HCT116 (cell line): Measurements from ENCODE around the gene NUB1. TPM values are rescaled to one million over a fixed set of nuclear protein-coding genes. Genes with fewer than 3 reads are reported as not detected.

Experiments used
- ATAC-seq: fragments of 200-7000 bp; cut with Tn5 transposase; 2 replicates; pipeline ENCODE4 v1.9.1; 2020; ENCODE audit warnings: mild to moderate bottlenecking, moderate library complexity
- BruUV-seq: library from RNA; stranded (reverse); fragments of 400-500 nt; replicated peaks from 2 replicates; lab custom pipeline; 2021; lab: Mats Ljungman, UMichigan
- CTCF ChIA-PET: fragments of 300-600 bp; sonication (Branson Sonifier 250); formaldehyde crosslinking; loops from one replicate; lab custom pipeline; 2021; ENCODE audit warnings: antibody characterized with exemption; lab: Charles Lee
- POLR2A ChIA-PET: fragments of 300-600, 350-600 bp; sonication (Branson Sonifier 250); formaldehyde crosslinking; loops from one replicate; lab custom pipeline; 2021; ENCODE audit warnings: antibody characterized with exemption; lab: Charles Lee
- RAD21 ChIA-PET, 2 experiments: fragments of 300-600 bp; sonication (Branson Sonifier 250); formaldehyde crosslinking; loops; one replicate each; lab custom pipeline; 2023; ENCODE audit warnings: low total read pairs in 2 of 2; ENCODE audit not compliant: uncharacterized antibody in 2 of 2, unreplicated experiment in 2 of 2, low non-redundant PET in 1 of 2; lab: Charles Lee
- DNase-seq: peaks from one replicate; pipeline ENCODE4 v3.0.0-alpha.2; 2010; ENCODE audit warnings: low read depth, low spot score
- H2AFZ ChIP-seq: fragments of 200-600 bp; shearing (Covaris generic), sonication (generic); 2 replicates; pipeline ENCODE4 v1.6.1; 2017; ENCODE audit warnings: low read depth, mixed run types, mixed read lengths, antibody characterized with exemption, low read length; ENCODE audit not compliant: poor library complexity, severe bottlenecking
- H3K27ac ChIP-seq: 2 replicates; pipeline ENCODE4 v1.5.1; 2012; ENCODE audit warnings: low read depth, low read length
- H3K27me3 ChIP-seq: fragments of 200-600 bp; sonication (generic); 2 replicates; pipeline ENCODE4 v1.6.1; 2016; ENCODE audit warnings: mixed run types, low read length, mixed read lengths; ENCODE audit not compliant: insufficient read depth
- H3K36me3 ChIP-seq, 2 experiments: fragments of 200-500 bp in 1 of 2; fragments of 200-600 bp in 1 of 2; sonication (Bioruptor generic) in 1 of 2; sonication (generic) in 1 of 2; 2 replicates each; pipeline versions ENCODE4 v1.5.1 to v1.6.1; 2014 to 2016; ENCODE audit warnings: low read length in 2 of 2, inconsistent platforms in 1 of 2, mixed read lengths in 1 of 2, mixed run types in 1 of 2; ENCODE audit not compliant: insufficient read depth in 2 of 2, control insufficient read depth in 1 of 2
- H3K4me1 ChIP-seq, 2 experiments: fragments of 200-600 bp in 1 of 2; sonication (generic) in 1 of 2; 2 replicates each; pipeline versions ENCODE4 v1.5.1 to v1.6.1; 2012 to 2017; ENCODE audit warnings: low read length in 2 of 2, inconsistent platforms in 1 of 2, mild to moderate bottlenecking in 1 of 2, mixed read lengths in 1 of 2, mixed run types in 1 of 2, moderate library complexity in 1 of 2; ENCODE audit not compliant: insufficient read depth in 2 of 2, control insufficient read depth in 1 of 2
- H3K4me2 ChIP-seq: fragments of 200-600 bp; sonication (generic); 2 replicates; pipeline ENCODE4 v1.6.1; 2017; ENCODE audit warnings: mixed run types, low read length, mixed read lengths
- H3K4me3 ChIP-seq, 2 experiments: fragments of 200-600 bp in 1 of 2; sonication (generic) in 1 of 2; replicated peaks in 1 of 2; 2 replicates each; pipeline ENCODE4 v1.5.1; 2011 to 2016; ENCODE audit warnings: low read length in 2 of 2, control low read depth in 1 of 2, low read depth in 1 of 2, mild to moderate bottlenecking in 1 of 2, mixed read lengths in 1 of 2, mixed run types in 1 of 2
- H3K79me2 ChIP-seq: fragments of 200-600 bp; sonication (generic); 2 replicates; pipeline ENCODE4 v1.6.1; 2017; ENCODE audit warnings: mild to moderate bottlenecking, mixed run types, low read length, moderate library complexity, mixed read lengths; ENCODE audit not compliant: insufficient read depth
- H3K9ac ChIP-seq: fragments of 200-600 bp; sonication (generic); 2 replicates; pipeline ENCODE4 v1.6.1; 2016; ENCODE audit warnings: low read length, mixed read lengths
- H3K9me2 ChIP-seq: fragments of 200-600 bp; sonication (generic), shearing (Covaris generic); 2 replicates; pipeline ENCODE4 v1.6.1; 2017; ENCODE audit warnings: mixed run types, mild to moderate bottlenecking, moderate library complexity; ENCODE audit not compliant: insufficient read depth
- H3K9me3 ChIP-seq, 2 experiments: fragments of 200-500 bp in 1 of 2; fragments of 200-600 bp in 1 of 2; sonication (Bioruptor generic) in 1 of 2; sonication (generic) in 1 of 2; 2 replicates each; pipeline ENCODE4 v1.6.1; 2014 to 2017; ENCODE audit warnings: low read length in 2 of 2, mixed read lengths in 2 of 2, inconsistent platforms in 1 of 2, low read depth in 1 of 2, mild to moderate bottlenecking in 1 of 2, mixed run types in 1 of 2, moderate library complexity in 1 of 2; ENCODE audit not compliant: control insufficient read depth in 1 of 2, insufficient read depth in 1 of 2
- H4K20me1 ChIP-seq: fragments of 200-600 bp; sonication (generic), shearing (Covaris generic); 2 replicates; pipeline ENCODE4 v1.6.1; 2017; ENCODE audit warnings: mixed run types, mild to moderate bottlenecking, moderate library complexity; ENCODE audit not compliant: insufficient read depth
- ELF1 ChIP-seq: IDR thresholded peaks from 2 replicates; pipeline ENCODE4 v1.6.1; 2012; ENCODE audit warnings: low read depth, borderline replicate concordance
- EZH2 ChIP-seq: fragments of 200-600 bp; sonication (generic); IDR thresholded peaks from 2 replicates; pipeline ENCODE4 v1.6.1; 2017; ENCODE audit warnings: antibody characterized with exemption, mixed run types
- FOSL1 ChIP-seq: IDR thresholded peaks from 2 replicates; pipeline ENCODE4 v1.6.1; 2012; ENCODE audit warnings: low read depth
- MAX ChIP-seq: IDR thresholded peaks from 2 replicates; pipeline ENCODE4 v1.6.1; 2012
- POLR2A ChIP-seq: IDR thresholded peaks from 2 replicates; pipeline ENCODE4 v1.7.0; 2011; ENCODE audit warnings: borderline replicate concordance; ENCODE audit not compliant: insufficient read depth, insufficient read length; ENCODE audit errors: extremely low read depth
- RAD21 ChIP-seq: IDR thresholded peaks from 2 replicates; pipeline ENCODE4 v1.6.1; 2012; ENCODE audit warnings: low read depth, mild to moderate bottlenecking
- SIN3A ChIP-seq: IDR thresholded peaks from 2 replicates; pipeline ENCODE4 v1.6.1; 2012; ENCODE audit warnings: low read depth
- SP1 ChIP-seq: IDR thresholded peaks from 2 replicates; pipeline ENCODE4 v1.6.1; 2012; ENCODE audit warnings: low read depth
- YY1 ChIP-seq: IDR thresholded peaks from 2 replicates; pipeline ENCODE4 v1.6.1; 2011; ENCODE audit warnings: low read length, low read depth, moderate library complexity, mild to moderate bottlenecking; ENCODE audit not compliant: insufficient replicate concordance; ENCODE audit errors: extremely low read depth
- ZNF274 ChIP-seq: fragments of 200-500 bp; sonication (Bioruptor generic); IDR thresholded peaks from 2 replicates; pipeline ENCODE4 v1.6.1; 2014; ENCODE audit warnings: mild to moderate bottlenecking, low read depth, low read length, inconsistent platforms
- intact Hi-C: fragments of 100-400 bp; cut with micrococcal nuclease; formaldehyde crosslinking; loops from 2 replicates; pipeline ENCODE4 v1.10.0; 2022
- total RNA-seq: library from RNA; stranded (reverse); gene quantifications from one replicate; pipeline ENCODE4 v1.2.1, GENCODE V29; 2021; ENCODE audit not compliant: unreplicated experiment
- TF ChIP-seq, protein P1 (sequence below): IDR thresholded peaks from 2 replicates; pipeline ENCODE4 v1.6.1; 2011; ENCODE audit warnings: mild to moderate bottlenecking, low read length, moderate library complexity; ENCODE audit not compliant: insufficient replicate concordance; ENCODE audit errors: extremely low read depth

NUB1 gene
- total RNA-seq, 1 experiment from 2014 or later = 44.0 TPM

- H3K79me2 ChIP-seq = no peaks in the 10 kb centered on the region
- H3K4me1 ChIP-seq = no peaks in the 10 kb centered on the region
- no peak for TF ChIP-seq MAX
- no peak for TF ChIP-seq RAD21
- no peak for TF ChIP-seq SP1
- TF ChIP-seq ZNF274 = no peak
- no peak for TF ChIP-seq FOSL1
- TF ChIP-seq POLR2A = no peak
- no peak for TF ChIP-seq EZH2
- TF ChIP-seq, protein P1, sequence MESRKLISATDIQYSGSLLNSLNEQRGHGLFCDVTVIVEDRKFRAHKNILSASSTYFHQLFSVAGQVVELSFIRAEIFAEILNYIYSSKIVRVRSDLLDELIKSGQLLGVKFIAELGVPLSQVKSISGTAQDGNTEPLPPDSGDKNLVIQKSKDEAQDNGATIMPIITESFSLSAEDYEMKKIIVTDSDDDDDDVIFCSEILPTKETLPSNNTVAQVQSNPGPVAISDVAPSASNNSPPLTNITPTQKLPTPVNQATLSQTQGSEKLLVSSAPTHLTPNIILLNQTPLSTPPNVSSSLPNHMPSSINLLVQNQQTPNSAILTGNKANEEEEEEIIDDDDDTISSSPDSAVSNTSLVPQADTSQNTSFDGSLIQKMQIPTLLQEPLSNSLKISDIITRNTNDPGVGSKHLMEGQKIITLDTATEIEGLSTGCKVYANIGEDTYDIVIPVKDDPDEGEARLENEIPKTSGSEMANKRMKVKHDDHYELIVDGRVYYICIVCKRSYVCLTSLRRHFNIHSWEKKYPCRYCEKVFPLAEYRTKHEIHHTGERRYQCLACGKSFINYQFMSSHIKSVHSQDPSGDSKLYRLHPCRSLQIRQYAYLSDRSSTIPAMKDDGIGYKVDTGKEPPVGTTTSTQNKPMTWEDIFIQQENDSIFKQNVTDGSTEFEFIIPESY = no peak
- no peak for TF ChIP-seq YY1
- no peak for TF ChIP-seq SIN3A
- no peak for TF ChIP-seq ELF1
- peaks cover 21 to 22% of the 10 kb centered on the region in 2 experiments; a peak in 3 of 4 replicates for H3K9me3 ChIP-seq
- H3K4me3 ChIP-seq = no peak overlapping the region
- ChIA-PET CTCF (interaction anchor here (1.0 to 1.4 kb wide), 2 partner anchors 36 to 193 kb away, joined by 3 to 4 read pairs; no protein-coding TSS in a partner anchor), RAD21 (interaction anchor here in 1 of 2 experiments (1.2 kb wide), 1 partner anchor 25 kb away, joined by 3 read pairs; the partner anchor contains the start of gene NUB1), POLR2A (no interaction called here)
- no peak overlapping the region for H3K4me2 ChIP-seq
- H3K36me3 ChIP-seq = no peaks in the 10 kb centered on the region
- H4K20me1 ChIP-seq = no peaks in the 10 kb centered on the region
- no peak for ATAC-seq
- no TSS peak for BruUV-seq
- H2AFZ ChIP-seq = no peak overlapping the region
- no peaks in the 10 kb centered on the region for H3K27me3 ChIP-seq
- intact Hi-C loops = loop anchor here (10.0 kb wide), 1 partner anchor 438 kb away; no protein-coding TSS in a partner anchor
- H3K27ac ChIP-seq = no peak overlapping the region
- DNase-seq = no peak
- H3K9me2 ChIP-seq = no peaks in the 10 kb centered on the region
- no peak overlapping the region for H3K9ac ChIP-seq
Observed at GRCh38 chr7:151316896-151317295, 24.7 kb upstream of the NUB1 start.
